AML-193 (cell line): Measurements from ENCODE around the gene KNCN.

Experiments
- DNase-seq, 2 experiments: peaks; one replicate each; lab custom pipeline; 2025; lab: John Stamatoyannopoulos, UW

The KNCN gene

GRCh38 chr1:46568461-46568891 is 17.0 kb upstream of the KNCN start:
- no peak for DNase-seq

- no peak for DNase-seq
These were observed 11.9 kb upstream of the KNCN start for GRCh38 chr1:46563341-46563740.

GRCh38 chr1:46562498-46562897 is 11.1 kb upstream of the KNCN start:
- no peak for DNase-seq

- DNase-seq: no peak
These were observed 7.5 kb upstream of the KNCN start for GRCh38 chr1:46558966-46559365.

GRCh38 chr1:46558141-46558963 is 6.9 kb upstream of the KNCN start:
- no peak for DNase-seq

- DNase-seq: peak in 1 of 2 experiments; percentile 2
These were observed 6.0 kb upstream of the KNCN start for GRCh38 chr1:46557403-46557802.

- peak; percentile 33 to 35 for DNase-seq
These were observed 5.4 kb upstream of the KNCN start for GRCh38 chr1:46556822-46557221.

- no peak for DNase-seq
These were observed 4.6 kb upstream of the KNCN start for GRCh38 chr1:46555826-46556619.

GRCh38 chr1:46554597-46555381 is 3.3 kb upstream of the KNCN start:
- no peak for DNase-seq

- no peak for DNase-seq
These were observed 2.8 kb upstream of the KNCN start for GRCh38 chr1:46554236-46554596.

- DNase-seq: no peak
These were observed 2.1 kb upstream of the KNCN start for GRCh38 chr1:46553506-46553905.

GRCh38 chr1:46552357-46553237 is 1.1 kb upstream of the KNCN start:
- DNase-seq: no peak

GRCh38 chr1:46550751-46551231 is 656 bp downstream of the KNCN start:
- no peak for DNase-seq

GRCh38 chr1:46549697-46550681 is 1.5 kb downstream of the KNCN start:
- DNase-seq: no peak

- DNase-seq: peak; percentile 43 to 54
These were observed 3.7 kb downstream of the KNCN start for GRCh38 chr1:46547481-46548383.

- no peak for DNase-seq
These were observed 5.2 kb downstream of the KNCN start for GRCh38 chr1:46546210-46546609.

GRCh38 chr1:46545784-46546183 is 5.7 kb downstream of the KNCN start:
- DNase-seq: no peak

- DNase-seq: no peak
These were observed 6.7 kb downstream of the KNCN start for GRCh38 chr1:46544561-46545240.
